Measurements from ENCODE around the gene DPH1. TPM values are rescaled to one million over a fixed set of nuclear protein-coding genes. Genes with fewer than 3 reads are reported as not detected.

The DPH1 gene
- total and polyA plus RNA-seq, 8 donors = 21.8 to 74.4 (median 32.2) TPM

GRCh38 chr17:2053380-2054261 is 23.7 kb downstream of the DPH1 start:
- FAIRE-seq (no peak), DNase-seq (peak in 3 of 6 donors; percentile 69 to 85 (median 82)), ATAC-seq (peak in 3 of 4 donors; percentile 2 to 25 (median 24))
- Histone ChIP-seq H3K27ac (peak overlapping the region in 2 of 4 donors; percentile 7 to 28), H3K4me1 (peaks cover 8 to 17% (median 9%) of the 10 kb centered on the region in 3 donors), H3K4me3 (peak overlapping the region in 2 of 4 donors; percentile 18 to 59), H3K9me3 (no peaks in the 10 kb centered on the region), H3K27me3 (peaks cover 0 to 3% (median 0%) of the 10 kb centered on the region in 4 donors), H3K36me3 (no peaks in the 10 kb centered on the region)
- 6 to 8% methylated on average over 56 to 84 of the region's 84 CpGs for WGBS, 2 donors
- intact Hi-C loops (cut with DNase I) = loop anchor here in 1 of 3 donors (2.0 kb wide), 1 partner anchor 191 kb away; no protein-coding TSS in a partner anchor
- TF ChIP-seq, protein P1, sequence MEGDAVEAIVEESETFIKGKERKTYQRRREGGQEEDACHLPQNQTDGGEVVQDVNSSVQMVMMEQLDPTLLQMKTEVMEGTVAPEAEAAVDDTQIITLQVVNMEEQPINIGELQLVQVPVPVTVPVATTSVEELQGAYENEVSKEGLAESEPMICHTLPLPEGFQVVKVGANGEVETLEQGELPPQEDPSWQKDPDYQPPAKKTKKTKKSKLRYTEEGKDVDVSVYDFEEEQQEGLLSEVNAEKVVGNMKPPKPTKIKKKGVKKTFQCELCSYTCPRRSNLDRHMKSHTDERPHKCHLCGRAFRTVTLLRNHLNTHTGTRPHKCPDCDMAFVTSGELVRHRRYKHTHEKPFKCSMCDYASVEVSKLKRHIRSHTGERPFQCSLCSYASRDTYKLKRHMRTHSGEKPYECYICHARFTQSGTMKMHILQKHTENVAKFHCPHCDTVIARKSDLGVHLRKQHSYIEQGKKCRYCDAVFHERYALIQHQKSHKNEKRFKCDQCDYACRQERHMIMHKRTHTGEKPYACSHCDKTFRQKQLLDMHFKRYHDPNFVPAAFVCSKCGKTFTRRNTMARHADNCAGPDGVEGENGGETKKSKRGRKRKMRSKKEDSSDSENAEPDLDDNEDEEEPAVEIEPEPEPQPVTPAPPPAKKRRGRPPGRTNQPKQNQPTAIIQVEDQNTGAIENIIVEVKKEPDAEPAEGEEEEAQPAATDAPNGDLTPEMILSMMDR (IDR thresholded peaks at IDR 0.05) = peak in 2 of 4 donors; percentile 20 to 23

DNA sequence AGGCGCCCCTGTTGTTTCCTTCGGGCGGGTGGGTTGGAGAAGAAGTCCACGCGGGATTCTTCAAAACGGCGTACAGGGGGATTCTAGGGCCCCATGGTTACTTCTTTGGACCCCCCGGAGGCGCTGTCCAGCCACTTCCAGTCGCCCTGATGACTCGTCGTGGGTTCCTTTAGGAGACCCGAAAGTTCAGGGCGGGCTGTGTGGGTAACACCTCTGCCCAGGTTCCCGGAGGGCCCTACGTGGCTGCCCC is 24.2 kb downstream of the DPH1 start:
- Histone ChIP-seq H3K4me1 (peaks cover 3 to 11% (median 4%) of the 10 kb centered on the region in 3 donors), H3K36me3 (no peaks in the 10 kb centered on the region), H3K27ac (peak overlapping the region in 2 of 4 donors; percentile 7 to 28), H3K4me3 (peak overlapping the region in 2 of 4 donors; percentile 18 to 59), H3K9me3 (no peaks in the 10 kb centered on the region), H3K27me3 (peaks cover 0 to 3% (median 0%) of the 10 kb centered on the region in 4 donors)
- FAIRE-seq (no peak), DNase-seq (no peak), ATAC-seq (no peak)
- WGBS, 2 donors = 7% methylated on average over 16 of the region's 16 CpGs
- TF ChIP-seq, protein P1 (IDR thresholded peaks at IDR 0.05) = no peak
- intact Hi-C loops (cut with DNase I) = loop anchor here in 1 of 3 donors (2.0 kb wide), 1 partner anchor 191 kb away; no protein-coding TSS in a partner anchor

- Histone ChIP-seq H3K27me3 (peaks cover 0 to 3% (median 0%) of the 10 kb centered on the region in 4 donors), H3K4me3 (peak within 1 kb of the TSS; percentile 23 to 59 (median 34)), H3K36me3 (no peaks in the 10 kb centered on the region), H3K27ac (peak within 1 kb of the TSS in 2 of 4 donors; percentile 30 to 55), H3K9me3 (no peaks in the 10 kb centered on the region), H3K4me1 (peaks cover 0 to 8% (median 3%) of the 10 kb centered on the region in 3 donors)
- ATAC-seq (peak; percentile 66 to 75 (median 69)), FAIRE-seq (no peak), DNase-seq (peak; percentile 51 to 93 (median 78))
- intact Hi-C loops (cut with DNase I) = loop anchor here in 2 of 3 donors (2.0 to 5.0 kb wide), 2 partner anchors 190 to 193 kb away; no protein-coding TSS in a partner anchor
- TF ChIP-seq, protein P1 (IDR thresholded peaks at IDR 0.05) = peak; percentile 92 to 98 (median 96)
- WGBS, 2 donors = 1 to 2% methylated on average over 37 to 72 of the region's 72 CpGs
Observed at GRCh38 chr17:2054512-2055291, 24.7 kb downstream of the DPH1 start, which contains the start of gene HIC1. Gene HIC1 (plus strand): TSS chr17:2055103. CDS start chr17:2056691, 1,588 bp downstream.

DNA sequence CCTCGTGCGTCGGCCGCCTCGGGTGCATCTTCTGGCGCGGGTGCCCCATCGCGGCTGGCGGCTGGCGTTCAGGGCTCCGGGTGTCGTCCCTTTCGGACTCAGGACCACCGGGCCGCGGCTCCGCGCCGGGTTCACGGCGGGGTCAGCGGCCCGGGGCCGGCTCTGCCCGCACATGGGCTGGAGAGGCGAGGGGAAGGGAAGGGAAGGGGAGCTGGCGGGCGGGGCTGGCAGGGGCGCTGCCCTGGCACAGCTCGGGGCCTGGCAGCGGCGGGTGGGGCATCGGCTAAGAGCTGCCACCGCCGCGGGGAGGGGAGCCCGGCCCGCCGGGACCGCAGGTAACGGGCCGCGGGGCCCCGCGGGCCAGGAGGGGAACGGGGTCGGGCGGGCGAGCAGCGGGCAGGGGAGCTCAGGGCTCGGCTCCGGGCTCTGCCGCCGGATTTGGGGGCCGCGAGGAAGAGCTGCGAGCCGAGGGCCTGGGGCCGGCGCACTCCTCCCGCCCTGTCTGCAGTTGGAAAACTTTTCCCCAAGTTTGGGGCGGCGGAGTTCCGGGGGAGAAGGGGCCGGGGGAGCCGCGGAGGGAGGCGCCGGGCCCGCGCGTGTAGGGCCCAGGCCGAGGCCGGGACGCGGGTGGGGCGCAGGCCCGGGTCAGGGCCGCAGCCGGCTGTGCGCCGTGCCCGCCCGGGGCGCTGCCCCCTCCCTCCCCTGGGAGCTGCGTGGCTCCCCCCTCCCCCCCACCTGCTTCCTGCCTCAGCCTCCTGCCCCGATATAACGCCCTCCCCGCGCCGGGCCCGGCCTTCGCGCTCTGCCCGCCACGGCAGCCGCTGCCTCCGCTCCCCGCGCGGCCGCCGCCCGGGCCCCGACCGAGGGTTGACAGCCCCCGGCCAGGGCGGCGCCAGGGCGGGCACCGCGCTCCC is 25.6 kb downstream of the DPH1 start:
- no peaks in the 10 kb centered on the region for H3K9me3 ChIP-seq
- WGBS, 2 donors = 10 to 12% methylated on average over 71 to 113 of the region's 113 CpGs
- no peaks in the 10 kb centered on the region for H3K36me3 ChIP-seq
- FAIRE-seq (no peak), DNase-seq (peak in 2 of 6 donors; percentile 70 to 74), ATAC-seq (peak in 2 of 4 donors; percentile 0 to 2)
- TF ChIP-seq, protein P1 (IDR thresholded peaks at IDR 0.05) = no peak
- H3K27ac ChIP-seq = peak overlapping the region in 2 of 4 donors; percentile 30 to 55
- H3K4me1 ChIP-seq = peaks cover 0 to 8% (median 3%) of the 10 kb centered on the region in 3 donors
- peak overlapping the region; percentile 23 to 59 (median 34) for H3K4me3 ChIP-seq
- intact Hi-C loops (cut with DNase I) = loop anchor here in 2 of 3 donors (2.0 to 5.0 kb wide), 2 partner anchors 189 to 192 kb away; no protein-coding TSS in a partner anchor
- H3K27me3 ChIP-seq = peaks cover 0 to 3% (median 0%) of the 10 kb centered on the region in 4 donors

All from pancreas (tissue), 10 donors.